ENCODE results near the gene ANK3.

The ANK3 gene

GRCh38 chr10:60192946-60193345, 196.7 kb downstream of the ANK3 start:
- Histone ChIP-seq H3K9me3 (ENCODE audit: control insufficient read depth, insufficient read depth, low read length) (no peaks in the 10 kb centered on the region), H3K36me3 (ENCODE audit: insufficient read depth, low read length) (no peaks in the 10 kb centered on the region), H3K9ac (ENCODE audit: low read depth, low read length) (no peak overlapping the region), H3K4me1 (ENCODE audit: insufficient read depth, low read length) (no peaks in the 10 kb centered on the region; the same call in 1 of the 2 replicates)

GRCh38 chr10:60189861-60190475, 199.7 kb downstream of the ANK3 start:
- no peaks in the 10 kb centered on the region; the same call in 1 of the 2 replicates for H3K4me1 ChIP-seq (ENCODE audit: insufficient read depth, low read length)
- H3K9me3 ChIP-seq (ENCODE audit: control insufficient read depth, insufficient read depth, low read length) = no peaks in the 10 kb centered on the region
- no peak overlapping the region for H3K9ac ChIP-seq (ENCODE audit: low read depth, low read length)
- no peaks in the 10 kb centered on the region for H3K36me3 ChIP-seq (ENCODE audit: insufficient read depth, low read length)

DNA sequence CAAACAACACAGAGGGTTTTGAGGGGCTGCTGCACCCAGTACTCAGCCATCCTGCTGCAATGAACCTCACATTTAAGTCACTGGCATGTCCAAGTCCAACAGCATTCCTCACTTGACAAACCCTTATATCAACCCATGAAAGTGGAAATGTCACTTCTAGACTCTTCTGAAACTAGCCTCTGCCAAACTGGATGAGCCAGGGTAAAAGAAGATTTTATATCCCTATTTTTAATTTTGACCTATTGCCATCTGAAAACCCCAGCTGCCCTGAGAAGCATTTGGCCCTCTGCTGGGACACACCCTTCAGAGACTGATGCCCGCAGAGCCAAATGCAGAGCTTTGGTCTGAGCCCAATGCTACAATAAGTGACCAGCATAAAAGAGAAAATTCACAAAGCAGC, 201.1 kb downstream of the ANK3 start:
- no peak overlapping the region for H3K9ac ChIP-seq (ENCODE audit: low read depth, low read length)
- no peaks in the 10 kb centered on the region for H3K36me3 ChIP-seq (ENCODE audit: insufficient read depth, low read length)

GRCh38 chr10:60187691-60188090, 202.0 kb downstream of the ANK3 start:
- H3K4me1 ChIP-seq (ENCODE audit: insufficient read depth, low read length) = no peaks in the 10 kb centered on the region; the same call in 1 of the 2 replicates
- no peaks in the 10 kb centered on the region for H3K36me3 ChIP-seq (ENCODE audit: insufficient read depth, low read length)

More for the DNA sequence above, 201.1 kb downstream of the ANK3 start:
- Histone ChIP-seq H3K9me3 (ENCODE audit: control insufficient read depth, insufficient read depth, low read length) (no peaks in the 10 kb centered on the region), H3K4me1 (ENCODE audit: insufficient read depth, low read length) (no peaks in the 10 kb centered on the region; the same call in 1 of the 2 replicates)

DNA sequence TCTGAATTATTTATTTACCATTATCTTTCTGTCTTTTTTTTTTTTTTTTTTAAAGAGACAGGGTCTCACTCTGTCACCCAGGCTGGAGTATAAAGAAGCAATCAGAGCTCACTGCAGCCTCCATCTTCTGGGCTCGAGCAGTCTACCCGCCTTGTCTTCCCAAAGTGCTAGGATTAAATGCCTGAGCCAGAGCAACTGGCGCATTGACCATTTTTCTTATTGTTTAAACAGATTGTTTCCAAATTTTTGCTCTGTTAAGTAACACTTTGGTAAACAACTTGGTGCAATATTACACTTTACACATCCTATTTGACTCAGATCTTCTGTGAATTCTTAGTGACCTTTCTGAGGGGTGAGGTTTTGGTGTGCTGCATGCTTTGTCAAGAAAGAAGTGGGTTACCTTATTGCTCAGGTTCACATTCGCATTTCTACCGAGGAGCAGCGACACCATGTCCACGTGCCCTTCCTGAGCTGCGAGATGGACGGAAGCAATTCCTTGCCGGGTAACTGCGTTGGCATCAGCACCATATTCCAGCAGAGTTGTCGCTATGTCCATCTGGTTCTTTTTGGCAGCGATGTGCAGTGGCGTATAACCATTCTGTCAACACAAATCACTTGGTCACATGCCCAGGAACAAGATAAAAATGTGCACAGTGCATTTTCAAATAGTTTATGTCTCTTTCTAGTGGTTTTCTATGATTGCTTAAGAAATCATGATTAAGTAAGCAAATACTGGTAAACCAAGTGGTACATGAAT, 203.2 kb downstream of the ANK3 start:
- H3K9me3 ChIP-seq (ENCODE audit: control insufficient read depth, insufficient read depth, low read length) = no peaks in the 10 kb centered on the region
- no peaks in the 10 kb centered on the region; the same call in 1 of the 2 replicates for H3K4me1 ChIP-seq (ENCODE audit: insufficient read depth, low read length)
- H3K9ac ChIP-seq (ENCODE audit: low read depth, low read length) = no peak overlapping the region
- H3K36me3 ChIP-seq (ENCODE audit: insufficient read depth, low read length) = no peaks in the 10 kb centered on the region

More at GRCh38 chr10:60187691-60188090, 202.0 kb downstream of the ANK3 start:
- H3K9ac ChIP-seq (ENCODE audit: low read depth, low read length) = no peak overlapping the region
- H3K9me3 ChIP-seq (ENCODE audit: control insufficient read depth, insufficient read depth, low read length) = no peaks in the 10 kb centered on the region

DNA sequence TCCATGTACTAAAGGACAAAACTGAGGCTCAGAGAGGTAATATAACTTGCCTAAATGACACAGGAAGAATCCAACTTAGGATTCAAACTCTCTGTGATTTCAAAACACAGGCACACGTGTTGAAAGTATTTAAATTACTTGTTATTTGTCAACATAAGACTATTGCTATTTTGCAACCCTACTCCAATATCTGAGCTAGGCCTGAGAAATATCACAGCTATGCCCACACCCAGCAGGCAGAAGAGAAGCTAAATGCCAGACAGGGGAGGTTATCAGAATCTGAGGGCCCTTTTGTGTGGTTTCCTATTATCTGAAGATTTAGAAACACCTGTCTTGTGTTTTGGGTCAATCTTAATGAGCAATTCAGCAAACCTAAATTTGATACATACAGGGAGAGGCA, 204.3 kb downstream of the ANK3 start:
- Histone ChIP-seq H3K36me3 (ENCODE audit: insufficient read depth, low read length) (no peaks in the 10 kb centered on the region), H3K4me1 (ENCODE audit: insufficient read depth, low read length) (no peaks in the 10 kb centered on the region; the same call in 1 of the 2 replicates), H3K9me3 (ENCODE audit: control insufficient read depth, insufficient read depth, low read length) (no peaks in the 10 kb centered on the region), H3K9ac (ENCODE audit: low read depth, low read length) (no peak overlapping the region)

- Histone ChIP-seq H3K4me1 (ENCODE audit: insufficient read depth, low read length) (no peaks in the 10 kb centered on the region), H3K9me3 (ENCODE audit: control insufficient read depth, insufficient read depth, low read length) (no peaks in the 10 kb centered on the region), H3K36me3 (ENCODE audit: insufficient read depth, low read length) (no peaks in the 10 kb centered on the region), H3K9ac (ENCODE audit: low read depth, low read length) (no peak overlapping the region)
Observed at GRCh38 chr10:60182691-60183090, 207.0 kb downstream of the ANK3 start.

DNA sequence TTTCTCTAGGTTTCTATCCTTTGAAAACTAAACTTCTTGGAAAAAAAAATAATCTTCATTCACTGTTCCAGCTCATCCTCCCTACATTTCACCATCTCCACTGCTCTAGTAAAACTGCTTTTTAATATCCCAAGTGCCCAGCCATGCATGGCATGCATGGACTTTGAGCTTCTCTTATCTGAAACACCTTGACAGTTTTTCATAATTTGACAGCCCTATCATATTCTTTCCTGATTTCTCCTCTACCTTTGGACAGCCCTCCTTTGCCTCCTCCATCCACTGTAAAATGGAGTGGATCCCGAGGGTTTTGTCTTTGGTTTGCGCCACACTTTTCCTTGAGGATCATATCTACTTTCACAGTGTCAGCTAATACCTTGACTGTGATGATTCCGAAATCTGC, 212.8 kb downstream of the ANK3 start:
- H3K4me1 ChIP-seq (ENCODE audit: insufficient read depth, low read length) = no peaks in the 10 kb centered on the region
- no peaks in the 10 kb centered on the region for H3K9me3 ChIP-seq (ENCODE audit: control insufficient read depth, insufficient read depth, low read length)
- H3K36me3 ChIP-seq (ENCODE audit: insufficient read depth, low read length) = no peaks in the 10 kb centered on the region
- H3K9ac ChIP-seq (ENCODE audit: low read depth, low read length) = no peak overlapping the region

- H3K4me1 ChIP-seq (ENCODE audit: insufficient read depth, low read length) = no peaks in the 10 kb centered on the region
- H3K9ac ChIP-seq (ENCODE audit: low read depth, low read length) = no peak overlapping the region
- no peaks in the 10 kb centered on the region for H3K36me3 ChIP-seq (ENCODE audit: insufficient read depth, low read length)
- H3K9me3 ChIP-seq (ENCODE audit: control insufficient read depth, insufficient read depth, low read length) = no peaks in the 10 kb centered on the region
Observed at GRCh38 chr10:60175441-60175971, 214.2 kb downstream of the ANK3 start.

DNA sequence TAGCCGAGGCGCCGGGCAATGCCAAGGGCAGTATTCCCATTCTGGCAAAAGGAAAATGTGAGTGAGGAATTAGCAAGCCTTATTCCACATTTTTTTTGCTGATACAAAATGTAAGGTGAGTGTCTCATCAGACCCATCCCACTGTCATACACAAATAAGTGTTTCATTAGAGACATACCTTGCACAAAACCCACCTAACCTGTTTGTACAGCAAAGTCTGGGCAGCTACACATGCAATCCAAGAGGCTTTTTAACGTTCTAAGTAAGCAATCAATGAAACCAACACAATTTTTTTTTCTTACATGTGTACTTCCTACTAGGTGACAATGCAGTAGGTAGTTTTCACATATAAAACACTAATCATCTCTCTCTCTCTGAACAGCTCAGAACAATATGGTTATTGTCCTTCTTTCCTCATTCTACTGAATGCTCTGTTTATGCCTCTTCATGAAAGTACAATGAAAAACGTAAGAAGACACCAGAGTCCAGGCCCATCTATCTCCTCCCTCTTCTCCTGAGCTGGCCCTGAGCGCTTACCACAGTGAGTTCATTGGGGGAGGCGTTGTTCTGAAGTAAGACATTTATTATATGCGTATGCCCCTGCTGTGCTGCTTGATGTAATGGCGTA, 217.2 kb downstream of the ANK3 start:
- H3K9ac ChIP-seq (ENCODE audit: low read depth, low read length) = no peak overlapping the region
- no peaks in the 10 kb centered on the region for H3K36me3 ChIP-seq (ENCODE audit: insufficient read depth, low read length)
- H3K4me1 ChIP-seq (ENCODE audit: insufficient read depth, low read length) = no peaks in the 10 kb centered on the region

GRCh38 chr10:60171436-60172013, 218.2 kb downstream of the ANK3 start:
- Histone ChIP-seq H3K4me1 (ENCODE audit: insufficient read depth, low read length) (no peaks in the 10 kb centered on the region), H3K36me3 (ENCODE audit: insufficient read depth, low read length) (no peaks in the 10 kb centered on the region), H3K9me3 (ENCODE audit: control insufficient read depth, insufficient read depth, low read length) (no peaks in the 10 kb centered on the region), H3K9ac (ENCODE audit: low read depth, low read length) (no peak overlapping the region)

More for the DNA sequence above, 217.2 kb downstream of the ANK3 start:
- no peaks in the 10 kb centered on the region for H3K9me3 ChIP-seq (ENCODE audit: control insufficient read depth, insufficient read depth, low read length)

GRCh38 chr10:60170250-60170649, 219.4 kb downstream of the ANK3 start:
- no peaks in the 10 kb centered on the region for H3K36me3 ChIP-seq (ENCODE audit: insufficient read depth, low read length)
- no peak overlapping the region for H3K9ac ChIP-seq (ENCODE audit: low read depth, low read length)
- H3K9me3 ChIP-seq (ENCODE audit: control insufficient read depth, insufficient read depth, low read length) = no peaks in the 10 kb centered on the region
- no peaks in the 10 kb centered on the region for H3K4me1 ChIP-seq (ENCODE audit: insufficient read depth, low read length)

DNA sequence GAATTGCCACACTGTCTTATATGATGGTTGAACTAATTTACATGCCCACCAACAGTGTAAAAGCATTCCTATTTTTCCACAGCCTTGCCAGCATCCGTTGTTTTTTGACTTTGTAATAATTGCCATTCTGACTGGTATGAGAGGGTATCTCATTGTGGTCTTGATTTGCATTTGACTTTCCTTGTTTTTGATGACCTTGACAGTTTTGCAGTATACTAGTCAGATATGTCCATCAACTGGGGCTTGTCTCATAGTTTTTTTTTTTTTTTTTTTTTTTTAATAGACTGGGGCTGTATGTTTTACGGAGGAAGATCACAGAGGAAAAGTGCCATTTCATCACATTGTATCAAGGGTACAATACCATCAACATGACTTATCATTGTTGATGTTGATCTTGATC, 220.6 kb downstream of the ANK3 start:
- Histone ChIP-seq H3K4me1 (ENCODE audit: insufficient read depth, low read length) (no peaks in the 10 kb centered on the region), H3K9ac (ENCODE audit: low read depth, low read length) (no peak overlapping the region), H3K9me3 (ENCODE audit: control insufficient read depth, insufficient read depth, low read length) (no peaks in the 10 kb centered on the region), H3K36me3 (ENCODE audit: insufficient read depth, low read length) (no peaks in the 10 kb centered on the region)

DNA sequence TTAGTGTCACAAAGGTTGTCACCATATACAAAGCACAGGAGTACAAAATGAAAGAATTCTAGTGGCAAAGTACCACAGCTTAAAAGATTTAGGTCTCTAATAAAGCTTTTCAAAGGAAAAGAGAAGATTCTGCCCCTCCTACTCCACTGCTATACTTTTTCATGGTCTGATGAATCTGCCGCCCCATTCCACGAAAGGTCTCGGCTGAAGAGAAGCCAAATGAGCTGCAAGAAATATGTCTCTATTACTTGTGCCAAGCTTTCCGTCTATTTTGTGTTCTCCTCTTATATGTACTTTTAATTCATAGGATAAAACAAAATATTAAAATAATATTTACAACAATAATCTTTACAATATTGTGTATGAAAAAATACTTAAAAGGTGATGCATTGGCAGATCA, 222.6 kb downstream of the ANK3 start:
- Histone ChIP-seq H3K9ac (ENCODE audit: low read depth, low read length) (no peak overlapping the region), H3K36me3 (ENCODE audit: insufficient read depth, low read length) (no peaks in the 10 kb centered on the region), H3K9me3 (ENCODE audit: control insufficient read depth, insufficient read depth, low read length) (no peaks in the 10 kb centered on the region), H3K4me1 (ENCODE audit: insufficient read depth, low read length) (no peaks in the 10 kb centered on the region)

Measured in ES-I3 (cell line).